DOHH2 (cell line): ENCODE results near the gene SLC7A5.

Experiments used
- H3F3A ChIP-seq: fragments of 200-600 bp; sonication (generic), shearing (Covaris generic); 2 replicates; pipeline ENCODE4 v1.6.0; 2016; ENCODE audit warnings: antibody characterized with exemption, mild to moderate bottlenecking; ENCODE audit not compliant: control insufficient read depth, insufficient read depth
- H3K27ac ChIP-seq: fragments of 200-600 bp; sonication (generic); 2 replicates; pipeline ENCODE4 v1.5.1; 2014; ENCODE audit warnings: low read depth, mild to moderate bottlenecking, low read length, moderate library complexity
- H3K27me3 ChIP-seq: fragments of 200-600 bp; sonication (generic); 2 replicates; pipeline ENCODE4 v1.6.1; 2014; ENCODE audit warnings: mild to moderate bottlenecking, low read length, mixed read lengths; ENCODE audit not compliant: control insufficient read depth
- H3K36me3 ChIP-seq: fragments of 200-600 bp; sonication (generic); 2 replicates; pipeline ENCODE4 v1.6.1; 2014; ENCODE audit warnings: mild to moderate bottlenecking, low read length, moderate library complexity, mixed read lengths; ENCODE audit not compliant: control insufficient read depth
- H3K4me1 ChIP-seq: fragments of 200-600 bp; sonication (generic); 2 replicates; pipeline ENCODE4 v1.6.1; 2014; ENCODE audit warnings: mild to moderate bottlenecking, low read length, mixed read lengths; ENCODE audit not compliant: control insufficient read depth
- H3K4me2 ChIP-seq: fragments of 200-600 bp; sonication (generic); 2 replicates; pipeline ENCODE4 v1.6.0; 2014; ENCODE audit warnings: mild to moderate bottlenecking, low read length, moderate library complexity
- H3K4me3 ChIP-seq: fragments of 200-600 bp; sonication (generic); 2 replicates; pipeline ENCODE4 v1.5.1; 2014; ENCODE audit warnings: mild to moderate bottlenecking, low read length, mixed read lengths
- H3K79me2 ChIP-seq: fragments of 200-600 bp; sonication (generic); 2 replicates; pipeline ENCODE4 v1.6.1; 2014; ENCODE audit warnings: mild to moderate bottlenecking, low read length, mixed read lengths; ENCODE audit not compliant: control insufficient read depth
- H3K9me2 ChIP-seq: fragments of 200-600 bp; sonication (generic); replicated peaks from 2 replicates; pipeline ENCODE4 v1.6.1; 2014; ENCODE audit warnings: mild to moderate bottlenecking, low read length, mixed read lengths; ENCODE audit not compliant: control insufficient read depth
- H3K9me3 ChIP-seq: fragments of 200-600 bp; sonication (generic); 2 replicates; pipeline ENCODE4 v1.6.1; 2014; ENCODE audit warnings: antibody characterized with exemption, low read length, mixed read lengths; ENCODE audit not compliant: control insufficient read depth, insufficient read depth
- H4K20me1 ChIP-seq: fragments of 200-600 bp; sonication (generic); 2 replicates; pipeline ENCODE4 v1.6.0; 2014; ENCODE audit warnings: low read depth, mild to moderate bottlenecking, antibody characterized with exemption, low read length, moderate library complexity; ENCODE audit not compliant: control insufficient read depth, insufficient read depth
- CTCF ChIP-seq: fragments of 200-600 bp; sonication (generic); IDR thresholded peaks from one replicate; pipeline ENCODE4 v1.5.1; 2014; ENCODE audit warnings: antibody characterized with exemption, mild to moderate bottlenecking, low read depth, low read length; ENCODE audit not compliant: poor library complexity, severe bottlenecking
- EZH2phosphoT487 ChIP-seq: fragments of 200-600 bp; sonication (generic); IDR thresholded peaks from 2 replicates; pipeline ENCODE4 v1.6.1; 2017; ENCODE audit warnings: borderline replicate concordance, mild to moderate bottlenecking, antibody characterized with exemption, low read length, moderate library complexity, mixed read lengths

The SLC7A5 gene

GRCh38 chr16:87832137-87832527, 37.2 kb downstream of the SLC7A5 start:
- Histone ChIP-seq H3K36me3 (peaks cover 76% of the 10 kb centered on the region), H4K20me1 (no peaks in the 10 kb centered on the region)

GRCh38 chr16:87831421-87832136, 37.7 kb downstream of the SLC7A5 start:
- H3K4me3 ChIP-seq: no peak overlapping the region
- no peak overlapping the region for H3K4me2 ChIP-seq
- peaks cover 11% of the 10 kb centered on the region; the same call in 1 of the 2 replicates for H3F3A ChIP-seq
- TF ChIP-seq EZH2phosphoT487 (no peak), CTCF (no peak)
- H3K4me1 ChIP-seq: peaks cover 57% of the 10 kb centered on the region
- H3K79me2 ChIP-seq: no peaks in the 10 kb centered on the region
- no peaks in the 10 kb centered on the region for H4K20me1 ChIP-seq
- H3K9me2 ChIP-seq: no peaks in the 10 kb centered on the region
- H3K27me3 ChIP-seq: no peaks in the 10 kb centered on the region
- peaks cover 71% of the 10 kb centered on the region for H3K36me3 ChIP-seq
- H3K9me3 ChIP-seq: no peaks in the 10 kb centered on the region
- H3K27ac ChIP-seq: no peak overlapping the region

More at GRCh38 chr16:87832137-87832527, 37.2 kb downstream of the SLC7A5 start:
- Histone ChIP-seq H3K9me2 (no peaks in the 10 kb centered on the region), H3K4me1 (peaks cover 57% of the 10 kb centered on the region), H3K27ac (no peak overlapping the region), H3K9me3 (no peaks in the 10 kb centered on the region), H3K79me2 (no peaks in the 10 kb centered on the region), H3F3A (peaks cover 11% of the 10 kb centered on the region; the same call in 1 of the 2 replicates), H3K27me3 (no peaks in the 10 kb centered on the region), H3K4me3 (no peak overlapping the region), H3K4me2 (no peak overlapping the region)
- TF ChIP-seq CTCF (no peak), EZH2phosphoT487 (no peak)

DNA sequence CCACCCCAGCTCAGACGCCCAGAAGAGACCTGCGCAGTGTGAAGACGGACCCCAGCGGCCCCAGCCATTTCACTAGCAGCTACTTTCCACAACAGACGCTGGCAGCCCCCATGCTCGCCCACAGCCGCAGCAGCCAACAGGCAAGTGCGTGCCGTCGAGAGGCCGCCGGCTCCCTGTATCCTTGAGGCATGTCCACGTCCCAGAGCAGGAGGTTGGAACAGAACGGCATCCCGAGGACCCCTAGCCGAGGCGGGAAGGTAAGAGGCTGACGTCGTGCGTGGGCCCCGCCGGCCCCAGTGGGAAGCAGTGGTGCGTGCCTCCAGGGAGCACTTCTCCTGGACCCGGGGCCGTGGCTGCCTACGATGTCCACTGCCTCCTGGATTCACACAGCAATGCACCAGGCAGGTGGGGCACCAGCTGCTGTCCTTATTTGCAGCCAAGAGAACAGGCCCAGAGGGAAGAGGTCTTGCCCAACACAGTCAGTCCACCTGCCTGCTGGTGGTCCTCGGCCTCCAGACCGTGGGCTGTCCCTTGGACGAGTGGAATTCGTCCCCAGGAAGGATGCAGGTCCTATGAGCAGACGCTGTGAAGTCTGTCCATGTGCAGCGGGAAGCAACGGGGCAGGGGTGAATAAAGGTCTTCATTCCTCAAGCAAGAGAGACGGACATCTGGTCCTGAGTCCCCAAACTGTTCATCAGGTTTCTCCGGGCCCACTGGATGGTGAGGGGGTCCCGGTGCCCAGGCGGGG, 38.5 kb downstream of the SLC7A5 start:
- no peaks in the 10 kb centered on the region for H3K79me2 ChIP-seq
- H3K27me3 ChIP-seq: no peaks in the 10 kb centered on the region
- no peaks in the 10 kb centered on the region for H3K9me3 ChIP-seq
- H3K9me2 ChIP-seq: no peaks in the 10 kb centered on the region
- no peak for TF ChIP-seq CTCF
- TF ChIP-seq EZH2phosphoT487: no peak
- H4K20me1 ChIP-seq: no peaks in the 10 kb centered on the region
- peaks cover 11% of the 10 kb centered on the region; the same call in 1 of the 2 replicates for H3F3A ChIP-seq
- H3K4me1 ChIP-seq: peaks cover 57% of the 10 kb centered on the region
- no peak overlapping the region for H3K4me3 ChIP-seq
- H3K27ac ChIP-seq: no peak overlapping the region
- H3K36me3 ChIP-seq: peaks cover 63% of the 10 kb centered on the region
- no peak overlapping the region for H3K4me2 ChIP-seq
